K562 (cell line): ENCODE measurements around the gene AMZ1. TPM values are rescaled to one million over a fixed set of nuclear protein-coding genes. Genes with fewer than 3 reads are reported as not detected.
A peak's percentile ranks its signal among the peaks of the same experiment; 100 is the strongest.

ENCODE experiments used
- ATAC-seq: fragments of 200-7000 bp; cut with Tn5 transposase; 3 replicates; pipeline ENCODE4 v1.9.1; 2020; ENCODE audit warnings: moderate library complexity
- BruUV-seq: library from RNA; stranded (reverse); fragments of 400-500 nt; replicated peaks from 2 replicates; lab custom pipeline; 2021; lab: Mats Ljungman, UMichigan
- CTCF ChIA-PET: fragments of 300-600 bp; formaldehyde crosslinking; extraction: SDS; loops from one replicate; lab custom pipeline; 2021; ENCODE audit warnings: low intra/inter-chr PET ratio; lab: Yijun Ruan, JAX
- POLR2A ChIA-PET: fragments of 300-600, 350-650 bp; sonication (Branson Sonifier 250); formaldehyde crosslinking; extraction: SDS; loops from one replicate; lab custom pipeline; 2021; ENCODE audit warnings: antibody characterized with exemption, inconsistent platforms; lab: Yijun Ruan, JAX
- DNase-seq, 4 experiments: peaks; one replicate each; pipeline versions ENCODE4 v3.0.0 to v3.0.0-alpha.2; 2011 to 2018; ENCODE audit warnings: low spot score in 3 of 4, mixed read lengths in 3 of 4; ENCODE audit errors: extremely low read depth in 1 of 4
- FAIRE-seq: peaks from 2 replicates; lab custom pipeline; 2011; peaks lifted over from hg19 to GRCh38; lab: Jason Lieb, UNC
- H2AFZ ChIP-seq: 2 replicates; pipeline ENCODE4 v1.6.0; 2011; ENCODE audit warnings: low read depth, low read length, control low read depth, inconsistent platforms
- H3K27ac ChIP-seq: fragments of 200-600 bp; 3 replicates; pipeline ENCODE4 v1.8.0; 2011; ENCODE audit warnings: low read depth, mild to moderate bottlenecking, control low read depth, inconsistent platforms, low read length, moderate library complexity, mixed read lengths; ENCODE audit errors: extremely low read depth
- H3K27me3 ChIP-seq, 2 experiments: fragments of 300-600 bp in 1 of 2; 2 replicates in 1 of 2; 3 replicates in 1 of 2; pipeline versions ENCODE4 v1.6.0 to v1.8.0; 2011; ENCODE audit warnings: inconsistent platforms in 2 of 2, low read length in 2 of 2, mild to moderate bottlenecking in 1 of 2, mixed read lengths in 1 of 2, moderate library complexity in 1 of 2; ENCODE audit not compliant: control insufficient read depth in 2 of 2, insufficient read depth in 2 of 2
- H3K36me3 ChIP-seq: fragments of 300-600 bp; 3 replicates; pipeline ENCODE4 v1.8.0; 2011; ENCODE audit warnings: mild to moderate bottlenecking, low read length, inconsistent platforms; ENCODE audit not compliant: control insufficient read depth, insufficient read depth
- H3K4me1 ChIP-seq, 2 experiments: fragments of 200-600 bp in 1 of 2; replicated peaks in 1 of 2; 2 replicates in 1 of 2; 3 replicates in 1 of 2; pipeline versions ENCODE4 v1.5.1 to v1.8.0; 2011; ENCODE audit warnings: inconsistent platforms in 2 of 2, low read length in 2 of 2, mild to moderate bottlenecking in 1 of 2, mixed read lengths in 1 of 2, moderate library complexity in 1 of 2; ENCODE audit not compliant: control insufficient read depth in 2 of 2, insufficient read depth in 2 of 2
- H3K4me2 ChIP-seq: 2 replicates; pipeline ENCODE4 v1.6.1; 2011; ENCODE audit warnings: low read length, control low read depth, inconsistent platforms, mixed read lengths; ENCODE audit not compliant: insufficient read depth
- H3K4me3 ChIP-seq: fragments of 200-600 bp; sonication (generic), shearing (Covaris generic); 2 replicates; pipeline ENCODE4 v1.5.1; 2016; ENCODE audit warnings: control low read depth, inconsistent platforms
- H3K79me2 ChIP-seq: fragments of 200-600 bp; 3 replicates; pipeline ENCODE4 v1.8.0; 2011; ENCODE audit warnings: low read length, inconsistent platforms; ENCODE audit not compliant: control insufficient read depth, insufficient read depth
- H3K9ac ChIP-seq, 2 experiments: 2 replicates each; pipeline versions ENCODE4 v1.6.0 to v1.6.1; 2011; ENCODE audit warnings: low read depth in 2 of 2, low read length in 2 of 2, control low read depth in 1 of 2, inconsistent platforms in 1 of 2, mild to moderate bottlenecking in 1 of 2, mixed read lengths in 1 of 2; ENCODE audit not compliant: insufficient read depth in 1 of 2
- H3K9me1 ChIP-seq: one replicate; pipeline ENCODE4 v1.6.0; 2011; ENCODE audit warnings: inconsistent platforms, mild to moderate bottlenecking, low read length, moderate library complexity; ENCODE audit not compliant: control insufficient read depth, insufficient read depth
- H3K9me3 ChIP-seq: replicated peaks from 2 replicates; pipeline ENCODE4 v1.5.1; 2011; ENCODE audit warnings: low read depth, low read length, inconsistent platforms; ENCODE audit not compliant: control insufficient read depth, insufficient read depth
- H4K20me1 ChIP-seq: replicated peaks from 2 replicates; pipeline ENCODE4 v1.6.1; 2011; ENCODE audit warnings: low read length, inconsistent platforms, mixed read lengths; ENCODE audit not compliant: control insufficient read depth, insufficient read depth
- ERF ChIP-seq: fragments of 450-650 bp; formaldehyde crosslinking; IDR thresholded peaks from 2 replicates; pipeline ENCODE4 v1.4.0; 2020; ENCODE audit warnings: mild to moderate bottlenecking, mixed read lengths
- MCM2 ChIP-seq: fragments of 450-650 bp; IDR thresholded peaks from 2 replicates; pipeline ENCODE4 v1.6.1; 2017; ENCODE audit warnings: low read depth, mild to moderate bottlenecking
- POLR2G ChIP-seq: fragments of 200-400 bp; formaldehyde crosslinking; IDR thresholded peaks from 2 replicates; pipeline ENCODE4 v1.6.1; 2017; ENCODE audit warnings: low read depth, mild to moderate bottlenecking, antibody characterized with exemption, low read length, moderate library complexity
- RBM22 ChIP-seq: fragments of 200-400 bp; formaldehyde crosslinking; IDR thresholded peaks from 2 replicates; pipeline ENCODE4 v1.6.1; 2018; ENCODE audit warnings: low read length, low read depth; ENCODE audit not compliant: poor library complexity, severe bottlenecking
- SAFB ChIP-seq: fragments of 200-400 bp; formaldehyde crosslinking; IDR thresholded peaks from 2 replicates; pipeline ENCODE4 v1.6.1; 2017; ENCODE audit warnings: low read depth, low read length, borderline replicate concordance
- SUPT5H ChIP-seq: fragments of 450-650 bp; IDR thresholded peaks from 2 replicates; pipeline ENCODE4 v1.6.1; 2016
- ZBTB2 ChIP-seq: fragments of 450-650 bp; IDR thresholded peaks from 2 replicates; pipeline ENCODE4 v1.6.1; 2016; ENCODE audit warnings: antibody characterized with exemption
- WGBS: fragments of 100-300 bp; shearing (Covaris generic); methylation state at CpG from one replicate; pipeline ENCODE4 v1.1.6; 2016; ENCODE audit warnings: low coverage, mixed read lengths; ENCODE audit not compliant: insufficient coverage; ENCODE audit errors: missing lambda C conversion rate; 5-methylcytosine and 5-hydroxymethylcytosine counted together
- in situ Hi-C: fragments of 300-500 bp; cut with MboI; formaldehyde crosslinking; loops from 4 replicates; pipeline ENCODE4 v1.15.0; 2018; ENCODE audit warnings: inconsistent platforms, mixed read lengths
- intact Hi-C: fragments of 100-400 bp; cut with micrococcal nuclease; formaldehyde crosslinking; loops from 2 replicates; pipeline ENCODE4 v1.14.2; 2022
- polyA plus RNA-seq, 8 experiments: library from polyadenylated mRNA; depleted of rRNA in 4 of 8; stranded (reverse) in 5 of 8; unstranded in 3 of 8; fragments of >200 nt; fragmentation: Nextera tagmentation in 2 of 8; fragmentation: Illumina TruSeq in 1 of 8; extraction: Ambion mirVana in 2 of 8; extraction: Trizol in 1 of 8; gene quantifications; 2 replicates each; pipeline versions ENCODE4 v1.2.1 to v1.2.3, GENCODE V29; 2011 to 2014; ENCODE audit warnings: inconsistent platforms in 1 of 8, missing spikeins in 1 of 8
- total RNA-seq, 7 experiments: library from RNA; depleted of rRNA in 6 of 7; stranded (reverse); fragments of >200 nt in 6 of 7; fragmentation: Illumina TruSeq in 2 of 7; extraction: Trizol in 2 of 7; gene quantifications; 2 replicates each; pipeline versions ENCODE4 v1.2.1 to v1.2.3, GENCODE V29; 2011 to 2021; ENCODE audit warnings: low replicate concordance in 1 of 7
- TF ChIP-seq, protein P1 (sequence below): fragments of 250-450 bp; sonication (Bioruptor Pico); IDR thresholded peaks from 2 replicates; pipeline ENCODE4 v1.5.0; 2021

AMZ1 gene
- total and polyA plus RNA-seq, 9 of the 15 experiments (the other 6 are each of a cell fraction or from before 2014, with no cell fraction given), result not detected

DNA sequence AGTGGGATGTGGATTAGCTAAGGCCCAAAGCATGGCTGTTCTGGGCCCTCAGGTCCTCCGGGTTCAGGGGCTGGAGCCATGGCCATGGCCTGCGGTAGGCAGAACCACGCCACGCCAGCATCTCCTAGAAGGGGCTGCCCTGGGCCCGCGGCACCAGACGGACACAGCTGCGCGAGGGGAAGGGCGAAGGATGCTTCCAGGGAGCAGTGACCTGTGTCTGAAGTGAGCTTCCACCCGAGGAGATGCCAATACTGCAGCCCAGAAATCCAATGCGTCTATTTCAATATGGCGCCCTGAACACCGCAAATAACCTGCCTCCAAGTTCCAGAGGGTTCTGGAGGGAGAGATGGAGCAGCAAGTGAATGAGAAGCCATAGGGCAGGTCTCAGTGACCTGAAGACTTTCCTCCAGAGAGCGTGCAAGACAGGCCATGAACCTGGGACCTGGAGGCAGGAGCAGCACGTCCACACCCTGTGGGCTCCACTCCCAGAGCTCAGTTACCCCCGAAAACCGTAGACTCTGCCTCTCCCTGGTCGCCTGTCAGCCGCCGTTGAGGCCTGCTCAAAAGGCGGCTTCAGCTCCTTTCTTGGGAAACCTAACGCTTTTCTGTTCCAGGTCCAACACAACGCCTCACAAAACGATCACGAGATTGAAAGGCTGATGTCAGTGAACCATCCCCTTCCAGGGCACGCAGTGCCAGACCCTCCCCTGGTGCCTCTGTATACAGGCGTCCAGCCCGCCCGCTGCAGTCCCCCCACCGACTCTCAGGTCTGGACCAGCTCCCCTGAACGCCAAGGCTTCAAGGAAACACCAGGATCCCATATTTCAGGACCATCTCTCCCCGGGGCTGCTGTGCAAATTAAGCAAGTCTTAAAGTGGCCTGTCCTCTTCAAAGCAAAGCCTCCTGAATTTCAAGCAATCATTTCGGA is 37.4 kb downstream of the AMZ1 start:
- DNase-seq, result no peak
- H2AFZ ChIP-seq, result no peak overlapping the region
- H4K20me1 ChIP-seq, result no peaks in the 10 kb centered on the region
- H3K9ac ChIP-seq, result peak overlapping the region in 1 of 2 experiments; percentile 61; a peak in 1 of 4 replicates
- no peak for FAIRE-seq
- H3K36me3 ChIP-seq, result peaks cover 9% of the 10 kb centered on the region; the same call in 1 of the 3 replicates
- 77% methylated on average over 34 of the region's 34 CpGs for WGBS
- no peak overlapping the region for H3K4me3 ChIP-seq
- H3K79me2 ChIP-seq, result no peaks in the 10 kb centered on the region
- no peak for ATAC-seq
- no peaks in the 10 kb centered on the region for H3K27me3 ChIP-seq
- H3K9me3 ChIP-seq, result no peaks in the 10 kb centered on the region
- H3K9me1 ChIP-seq, result no peaks in the 10 kb centered on the region
- no peak overlapping the region for H3K4me2 ChIP-seq
- H3K27ac ChIP-seq, result no peak overlapping the region
- in situ Hi-C loops (no loop called here), intact Hi-C loops (no loop called here)
- peaks cover 0 to 22% of the 10 kb centered on the region in 2 experiments; a peak in 1 of 5 replicates for H3K4me1 ChIP-seq
- TF ChIP-seq ZBTB2, result no peak
- 0 out of 2 replicates have a peak, but pooled peaks have one; percentile 22 for TF ChIP-seq POLR2G
- TF ChIP-seq, protein P1, sequence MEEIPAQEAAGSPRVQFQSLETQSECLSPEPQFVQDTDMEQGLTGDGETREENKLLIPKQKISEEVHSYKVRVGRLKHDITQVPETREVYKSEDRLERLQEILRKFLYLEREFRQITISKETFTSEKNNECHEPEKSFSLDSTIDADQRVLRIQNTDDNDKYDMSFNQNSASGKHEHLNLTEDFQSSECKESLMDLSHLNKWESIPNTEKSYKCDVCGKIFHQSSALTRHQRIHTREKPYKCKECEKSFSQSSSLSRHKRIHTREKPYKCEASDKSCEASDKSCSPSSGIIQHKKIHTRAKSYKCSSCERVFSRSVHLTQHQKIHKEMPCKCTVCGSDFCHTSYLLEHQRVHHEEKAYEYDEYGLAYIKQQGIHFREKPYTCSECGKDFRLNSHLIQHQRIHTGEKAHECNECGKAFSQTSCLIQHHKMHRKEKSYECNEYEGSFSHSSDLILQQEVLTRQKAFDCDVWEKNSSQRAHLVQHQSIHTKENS (CRISPR knock-in tag), result no peak
- TF ChIP-seq SAFB, result no peak
- no peak for TF ChIP-seq ERF (CRISPR knock-in tag)
- peak; percentile 10 for TF ChIP-seq RBM22
- no peak for TF ChIP-seq SUPT5H
- TF ChIP-seq MCM2, result no peak
- no TSS peak for BruUV-seq
- POLR2A ChIA-PET, result interaction anchor here (1.7 kb wide), 1 partner anchor 10 kb away, joined by 4 read pairs; no protein-coding TSS in a partner anchor
- CTCF ChIA-PET, result no interaction called here
